GM23248 (cell line): ENCODE results near the gene NUP205. TPM values are rescaled to one million over a fixed set of nuclear protein-coding genes. Genes with fewer than 3 reads are reported as not detected.

ENCODE experiments used
- DNase-seq: peaks from one replicate; pipeline ENCODE4 v3.0.0-alpha.2; 2015
- H2AFZ ChIP-seq: fragments of 200-600 bp; sonication (generic); 2 replicates; pipeline ENCODE4 v1.6.1; 2016; ENCODE audit warnings: antibody characterized with exemption
- H3F3A ChIP-seq: fragments of 200-600 bp; sonication (generic); 2 replicates; pipeline ENCODE4 v1.6.1; 2016; ENCODE audit warnings: mild to moderate bottlenecking, antibody characterized with exemption, mixed run types; ENCODE audit not compliant: insufficient read depth
- H3K27ac ChIP-seq: fragments of 200-600 bp; sonication (generic); 2 replicates; pipeline ENCODE4 v1.5.1; 2016; ENCODE audit warnings: mild to moderate bottlenecking
- H3K27me3 ChIP-seq: fragments of 200-600 bp; sonication (generic); replicated peaks from 2 replicates; pipeline ENCODE4 v1.6.1; 2016; ENCODE audit warnings: mild to moderate bottlenecking; ENCODE audit not compliant: insufficient read depth
- H3K36me3 ChIP-seq: fragments of 200-600 bp; sonication (generic); 2 replicates; pipeline ENCODE4 v1.6.1; 2016; ENCODE audit warnings: low read depth, mild to moderate bottlenecking
- H3K4me1 ChIP-seq: fragments of 200-600 bp; sonication (generic); 2 replicates; pipeline ENCODE4 v1.6.1; 2016; ENCODE audit warnings: mild to moderate bottlenecking; ENCODE audit not compliant: insufficient read depth
- H3K4me2 ChIP-seq: fragments of 200-600 bp; sonication (generic); one replicate; pipeline ENCODE4 v1.6.1; 2016; ENCODE audit warnings: mild to moderate bottlenecking; ENCODE audit not compliant: unreplicated experiment
- H3K4me3 ChIP-seq: fragments of 200-600 bp; sonication (generic); 2 replicates; pipeline ENCODE4 v1.5.1; 2016; ENCODE audit warnings: mild to moderate bottlenecking
- H3K79me2 ChIP-seq: fragments of 200-600 bp; sonication (generic); 2 replicates; pipeline ENCODE4 v1.6.1; 2016; ENCODE audit warnings: mild to moderate bottlenecking; ENCODE audit not compliant: insufficient read depth
- H3K9ac ChIP-seq: fragments of 200-600 bp; sonication (generic); 2 replicates; pipeline ENCODE4 v1.6.1; 2016; ENCODE audit warnings: mild to moderate bottlenecking
- H3K9me2 ChIP-seq: fragments of 200-600 bp; sonication (generic); 2 replicates; pipeline ENCODE4 v1.6.1; 2016; ENCODE audit warnings: mixed run types, mild to moderate bottlenecking, moderate library complexity; ENCODE audit not compliant: insufficient read depth
- H3K9me3 ChIP-seq: fragments of 200-600 bp; sonication (generic); one replicate; pipeline ENCODE4 v1.6.1; 2017; ENCODE audit warnings: low read depth
- H4K20me1 ChIP-seq: fragments of 200-600 bp; sonication (generic); 2 replicates; pipeline ENCODE4 v1.6.0; 2016; ENCODE audit not compliant: insufficient read depth
- EZH2 ChIP-seq: fragments of 200-600 bp; sonication (generic); IDR thresholded peaks from 2 replicates; pipeline ENCODE4 v1.6.1; 2018; ENCODE audit warnings: antibody characterized with exemption, mild to moderate bottlenecking; ENCODE audit not compliant: insufficient read depth, poor library complexity, severe bottlenecking
- EZH2phosphoT487 ChIP-seq: fragments of 200-600 bp; sonication (generic); IDR thresholded peaks from 2 replicates; pipeline ENCODE4 v1.6.1; 2018; ENCODE audit warnings: antibody characterized with exemption, moderate library complexity, mild to moderate bottlenecking, low read depth; ENCODE audit not compliant: insufficient read depth
- WGBS, 2 experiments: methylation state at CpG; one replicate each; pipeline ENCODE4 v1.1.6; 2015 to 2017; ENCODE audit warnings: low lambda C conversion rate in 2 of 2, low coverage in 1 of 2; ENCODE audit errors: missing lambda C conversion rate in 2 of 2; 5-methylcytosine and 5-hydroxymethylcytosine counted together
- in situ Hi-C: fragments of 300-500 bp; cut with MboI; formaldehyde crosslinking; loops from 2 replicates; pipeline ENCODE4 v1.15.0; 2020
- polyA plus RNA-seq: library from polyadenylated mRNA; unstranded; fragments of >200 nt; fragmentation: Nextera tagmentation; extraction: Ambion mirVana; gene quantifications from 2 replicates; pipeline ENCODE4 v1.2.1, GENCODE V29; 2016
- total RNA-seq: library from RNA; depleted of rRNA; stranded (reverse); fragments of >200 nt; shearing (Covaris generic); gene quantifications from 2 replicates; pipeline ENCODE4 v1.2.3, GENCODE V29; 2014

NUP205 gene
- total and polyA plus RNA-seq, 2 experiments from 2014 or later: 18.5 to 31.8 TPM

DNA sequence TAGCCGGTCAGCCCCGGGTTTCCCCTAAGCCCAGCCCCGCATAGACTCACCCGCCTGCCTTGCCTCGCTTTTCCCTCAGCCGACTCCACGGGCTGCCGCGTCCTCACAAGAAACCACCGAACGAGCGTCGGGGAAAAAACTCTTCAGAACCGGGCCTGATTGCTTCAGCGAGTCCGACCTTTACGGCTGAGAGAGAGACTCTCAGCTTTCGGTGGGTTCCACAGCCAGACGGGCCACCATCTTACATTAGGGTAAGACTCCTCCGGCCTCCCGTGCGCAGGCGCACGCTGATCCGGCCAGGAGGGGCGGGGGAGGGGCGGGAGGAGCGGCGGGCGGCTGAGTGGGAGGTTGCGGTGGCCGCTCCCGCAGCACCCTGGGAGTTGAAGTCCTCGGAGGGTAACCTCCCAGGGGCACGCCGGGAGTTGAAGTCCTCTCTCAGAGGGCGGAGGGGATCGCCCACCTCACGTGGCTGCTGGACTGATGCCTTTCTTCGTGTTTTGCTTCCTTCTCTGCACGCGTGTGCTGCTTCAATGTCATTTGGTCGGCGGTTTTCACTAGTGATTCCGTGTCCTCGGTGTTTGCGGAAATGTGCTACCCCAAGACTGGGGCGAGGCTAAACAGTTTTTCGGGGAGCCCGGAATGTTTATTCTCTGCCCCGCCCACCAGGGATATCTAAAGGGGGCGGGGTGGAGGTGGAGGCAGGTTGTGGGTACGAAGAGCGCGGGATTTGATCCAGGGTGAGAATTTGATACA is 47.7 kb upstream of the NUP205 start, which contains the start of gene CNOT4:
Gene CNOT4 (minus strand): TSS at position 264 of the 753 bp plus-strand sequence. CDS start 71,771 bp downstream, outside the sequence.
- peaks cover 24% of the 10 kb centered on the region for H3F3A ChIP-seq
- in situ Hi-C loops: no loop called here
- 1% methylated on average over 36 to 54 of the region's 55 CpGs for WGBS, 2 experiments

DNA sequence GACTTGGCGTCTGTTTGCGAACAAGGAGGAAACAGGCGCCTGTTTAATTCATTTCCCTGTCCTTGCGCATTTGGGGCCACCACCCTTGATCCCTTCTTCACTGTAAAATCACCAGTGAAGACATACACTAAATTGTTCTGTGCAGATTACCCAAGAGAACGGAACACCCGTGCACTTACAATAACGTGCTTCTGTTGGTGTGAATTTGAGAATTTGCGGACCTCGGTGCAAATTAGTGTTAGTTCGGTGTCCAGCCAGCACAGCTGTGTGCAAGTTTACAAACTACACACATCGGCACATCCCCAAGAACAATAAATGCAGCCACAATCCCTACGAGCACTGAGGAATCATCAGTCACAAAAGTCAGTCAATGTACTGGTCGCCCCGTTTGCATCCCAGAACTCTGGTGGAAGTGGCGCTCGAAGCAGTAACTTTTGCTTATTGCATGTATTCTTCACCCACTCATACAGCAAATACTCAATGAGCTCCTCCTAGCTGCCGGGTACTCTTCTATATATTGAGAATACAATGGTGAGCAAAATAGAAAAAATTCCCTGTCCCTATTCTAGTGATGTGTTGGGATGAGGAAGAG is 47.0 kb upstream of the NUP205 start:
- no peaks in the 10 kb centered on the region for H3K27me3 ChIP-seq
- peak overlapping the region; percentile 92 for H3K9ac ChIP-seq
- H3K27ac ChIP-seq: peak overlapping the region; percentile 10; the same call in 1 of the 2 replicates
- H3K9me2 ChIP-seq: no peaks in the 10 kb centered on the region
- peak; percentile 72 for DNase-seq
- in situ Hi-C loops: no loop called here
- H4K20me1 ChIP-seq: peaks cover 8% of the 10 kb centered on the region; the same call in 1 of the 2 replicates
- WGBS, 2 experiments: 2% methylated on average over 17 of the region's 17 CpGs
- H3F3A ChIP-seq: peaks cover 24% of the 10 kb centered on the region
- TF ChIP-seq EZH2phosphoT487 (no peak), EZH2 (no peak)
- H3K36me3 ChIP-seq: no peaks in the 10 kb centered on the region
- no peaks in the 10 kb centered on the region for H3K9me3 ChIP-seq
- H3K4me1 ChIP-seq: peaks cover 16% of the 10 kb centered on the region
- H3K79me2 ChIP-seq: peaks cover 39% of the 10 kb centered on the region
- H3K4me3 ChIP-seq: peak overlapping the region; percentile 97
- H2AFZ ChIP-seq: peak overlapping the region; percentile 98
- peak overlapping the region; percentile 89 for H3K4me2 ChIP-seq

More for the DNA sequence above, 47.7 kb upstream of the NUP205 start, which contains the start of gene CNOT4:
- DNase-seq: peak; percentile 99
- Histone ChIP-seq H3K27me3 (no peaks in the 10 kb centered on the region), H2AFZ (peak within 1 kb of the TSS; percentile 98), H3K27ac (peak within 1 kb of the TSS; percentile 86), H3K4me3 (peak within 1 kb of the TSS; percentile 97), H3K9me3 (no peaks in the 10 kb centered on the region), H4K20me1 (peaks cover 8% of the 10 kb centered on the region; the same call in 1 of the 2 replicates), H3K9ac (peak within 1 kb of the TSS; percentile 92), H3K4me2 (peak within 1 kb of the TSS; percentile 98), H3K4me1 (peaks cover 16% of the 10 kb centered on the region), H3K79me2 (peaks cover 46% of the 10 kb centered on the region), H3K9me2 (no peaks in the 10 kb centered on the region), H3K36me3 (no peaks in the 10 kb centered on the region)
- TF ChIP-seq EZH2 (no peak), EZH2phosphoT487 (no peak)

DNA sequence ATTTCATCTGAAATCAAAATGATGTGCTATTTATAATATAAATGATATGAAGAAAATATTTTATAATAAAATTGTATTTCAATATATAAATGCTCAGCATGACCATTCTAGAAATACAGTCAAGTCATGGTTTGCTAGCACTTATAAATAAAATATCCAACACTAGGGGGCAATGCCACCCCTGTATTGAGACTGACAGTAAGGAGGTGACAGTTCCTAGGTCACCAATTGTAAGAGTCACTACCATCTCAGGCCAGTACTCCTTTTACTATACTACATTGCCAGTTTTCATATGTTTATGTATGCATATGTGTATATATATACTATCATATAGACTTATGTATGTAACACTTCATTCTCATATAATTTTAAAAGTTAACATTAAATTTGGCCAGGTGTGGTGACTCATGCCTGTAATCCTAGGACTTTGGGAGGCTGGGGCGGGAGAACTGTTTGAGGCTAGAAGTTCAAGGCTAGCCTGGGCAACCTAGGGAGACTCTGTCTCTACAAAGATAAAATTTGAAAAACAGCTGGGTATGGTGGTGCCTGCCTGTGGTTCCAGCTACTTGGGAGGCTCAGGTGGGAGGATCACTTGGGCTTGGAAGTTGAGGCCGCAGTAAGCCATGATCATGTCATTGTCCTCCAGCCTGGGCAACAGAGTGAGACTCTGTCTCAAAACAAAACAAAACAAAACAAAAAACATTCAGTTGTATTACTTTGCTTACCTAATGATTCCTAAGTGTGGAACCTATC is 45.4 kb upstream of the NUP205 start:
- TF ChIP-seq EZH2phosphoT487 (no peak), EZH2 (no peak)
- H3K9me3 ChIP-seq: no peaks in the 10 kb centered on the region
- peaks cover 23% of the 10 kb centered on the region for H3K79me2 ChIP-seq
- no peak overlapping the region for H3K4me2 ChIP-seq
- H3K36me3 ChIP-seq: no peaks in the 10 kb centered on the region
- H3K4me3 ChIP-seq: no peak overlapping the region
- no peaks in the 10 kb centered on the region for H3K27me3 ChIP-seq
- peaks cover 11% of the 10 kb centered on the region for H3K4me1 ChIP-seq
- in situ Hi-C loops: no loop called here
- H2AFZ ChIP-seq: no peak overlapping the region
- WGBS, 2 experiments: 68 to 77% methylated on average over 2 of the region's 2 CpGs
- peaks cover 8% of the 10 kb centered on the region; the same call in 1 of the 2 replicates for H4K20me1 ChIP-seq
- no peak overlapping the region for H3K27ac ChIP-seq
- H3K9me2 ChIP-seq: no peaks in the 10 kb centered on the region
- no peak overlapping the region for H3K9ac ChIP-seq
- peak; percentile 72 for DNase-seq
- H3F3A ChIP-seq: peaks cover 24% of the 10 kb centered on the region

- Histone ChIP-seq H3K4me2 (no peak overlapping the region), H3K4me3 (no peak overlapping the region), H2AFZ (no peak overlapping the region), H3K9ac (no peak overlapping the region), H4K20me1 (no peaks in the 10 kb centered on the region), H3F3A (0 out of 2 replicates have a peak, but pooled peaks cover 6% of the 10 kb centered on the region), H3K36me3 (no peaks in the 10 kb centered on the region), H3K27me3 (no peaks in the 10 kb centered on the region), H3K9me2 (no peaks in the 10 kb centered on the region), H3K9me3 (no peaks in the 10 kb centered on the region), H3K79me2 (no peaks in the 10 kb centered on the region), H3K27ac (no peak overlapping the region), H3K4me1 (no peaks in the 10 kb centered on the region)
- in situ Hi-C loops: no loop called here
- no peak for TF ChIP-seq EZH2
- TF ChIP-seq EZH2phosphoT487: no peak
- no peak for DNase-seq
- 49 to 52% methylated on average over 3 of the region's 3 CpGs for WGBS, 2 experiments
Observed at GRCh38 chr7:135514856-135515255, 42.9 kb upstream of the NUP205 start.
